Stomach (tissue), 9 donors: ENCODE measurements around the gene CEP250. TPM values are rescaled to one million over a fixed set of nuclear protein-coding genes. Genes with fewer than 3 reads are reported as not detected.

Experiments
- DNase-seq, 2 donors: peaks; one replicate each; pipeline versions ENCODE4 v3.0.0 to v3.0.0-alpha.2; 2013 to 2019
- H3K27ac ChIP-seq, 5 donors: fragments of 200-600 bp in 4 of 5; sonication (generic) in 4 of 5; one replicate each; pipeline ENCODE4 v1.5.1; 2013 to 2019; ENCODE audit warnings: mild to moderate bottlenecking in 1 of 5, moderate library complexity in 1 of 5
- H3K27me3 ChIP-seq, 3 donors: fragments of 200-600 bp; sonication (generic); one replicate each; pipeline ENCODE4 v1.5.1; 2017 to 2019; ENCODE audit warnings: mixed run types in 1 of 3
- H3K36me3 ChIP-seq, 4 donors: fragments of 200-600 bp; sonication (generic); 1 replicate in 3 of 4; 2 replicates in 1 of 4; pipeline ENCODE4 v1.5.1; 2016 to 2019
- H3K4me1 ChIP-seq, 4 donors: fragments of 200-600 bp; sonication (generic); one replicate each; pipeline ENCODE4 v1.5.1; 2016 to 2019
- H3K4me3 ChIP-seq, 4 donors: fragments of 200-600 bp; sonication (generic) in 3 of 4; one replicate each; pipeline ENCODE4 v1.5.1; 2016 to 2019; ENCODE audit warnings: mild to moderate bottlenecking in 1 of 4
- H3K9me3 ChIP-seq, 4 donors: fragments of 200-600 bp; sonication (generic); one replicate each; pipeline ENCODE4 v1.5.1; 2016 to 2019
- CTCF ChIP-seq, 7 experiments: fragments of 450-650 bp in 4 of 7; fragments of 200-600 bp in 3 of 7; sonication (generic) in 3 of 7; IDR thresholded peaks; one replicate each; pipeline ENCODE4 v1.5.1; 2016 to 2019; ENCODE audit warnings: antibody characterized with exemption in 7 of 7, control low read depth in 2 of 7, mild to moderate bottlenecking in 1 of 7
- EP300 ChIP-seq: sonication (generic); formaldehyde crosslinking; IDR thresholded peaks from one replicate; pipeline ENCODE4 v1.6.1; 2017; ENCODE audit warnings: antibody characterized with exemption
- POLR2A ChIP-seq, 4 donors: fragments of 450-650 bp; IDR thresholded peaks; one replicate each; pipeline ENCODE4 v1.6.1; 2016; ENCODE audit warnings: antibody characterized with exemption in 4 of 4, control low read depth in 2 of 4, mild to moderate bottlenecking in 1 of 4, moderate library complexity in 1 of 4
- POLR2AphosphoS5 ChIP-seq, 3 donors: sonication (generic); formaldehyde crosslinking; IDR thresholded peaks; one replicate each; pipeline ENCODE4 v1.6.1; 2016; ENCODE audit warnings: antibody characterized with exemption in 3 of 3
- WGBS, 5 donors: extraction: QIAGEN DNeasy Blood & Tissue Kit in 3 of 5; methylation state at CpG; one replicate each; pipeline versions ENCODE4 v1.1.5 to v1.1.7; 2013 to 2018; 5-methylcytosine and 5-hydroxymethylcytosine counted together
- intact Hi-C: fragments of 100-400 bp; cut with DNase I; formaldehyde crosslinking; loops from one replicate; pipeline ENCODE4 v1.15.1; 2023; ENCODE audit warnings: low total_unique reads
- polyA plus RNA-seq, 3 donors: library from polyadenylated mRNA; stranded (reverse); fragments of 200-250 nt; gene quantifications; one replicate each; pipeline ENCODE4 v1.2.3, GENCODE V29; 2013
- total RNA-seq, 5 donors: library from RNA; depleted of rRNA; stranded (reverse); fragments of >200 nt; gene quantifications; one replicate each; pipeline versions ENCODE4 v1.1.0 to v1.2.3, GENCODE V29; 2014 to 2016
- donor health status: healthy with polysubstance abuse.
- donor health status: Bipolar disorder and iron deficiency.
- donor health status: healthy.

Gene CEP250
- total and polyA plus RNA-seq, 8 donors: 2.9 to 51.3 (median 6.9) TPM

GRCh38 chr20:35432430-35432735 is 23.0 kb upstream of the CEP250 start:
- Histone ChIP-seq H3K27ac (no peak overlapping the region), H3K9me3 (no peaks in the 10 kb centered on the region), H3K4me1 (peaks cover 0 to 5% (median 1%) of the 10 kb centered on the region in 4 donors), H3K36me3 (no peaks in the 10 kb centered on the region), H3K27me3 (no peaks in the 10 kb centered on the region), H3K4me3 (no peak overlapping the region)
- WGBS, 5 donors: 41 to 65% (median 48%) methylated on average over 1 of the region's 1 CpG
- no peak for DNase-seq
- intact Hi-C loops: no loop called here
- no peak for TF ChIP-seq POLR2A (IDR thresholded peaks at IDR 0.05)
- no peak for TF ChIP-seq CTCF (IDR thresholded peaks at IDR 0.05)
- no peak for TF ChIP-seq POLR2AphosphoS5 (IDR thresholded peaks at IDR 0.05)
- no peak for TF ChIP-seq EP300

- no peak for DNase-seq
- TF ChIP-seq CTCF (IDR thresholded peaks at IDR 0.05) (no peak), POLR2A (IDR thresholded peaks at IDR 0.05) (no peak), POLR2AphosphoS5 (IDR thresholded peaks at IDR 0.05) (no peak), EP300 (no peak)
- Histone ChIP-seq H3K4me1 (peaks cover 5 to 14% (median 9%) of the 10 kb centered on the region in 4 donors), H3K9me3 (no peaks in the 10 kb centered on the region), H3K4me3 (no peak overlapping the region), H3K27me3 (no peaks in the 10 kb centered on the region), H3K27ac (no peak overlapping the region), H3K36me3 (no peaks in the 10 kb centered on the region)
- 78 to 93% (median 82%) methylated on average over 1 to 2 of the region's 2 CpGs for WGBS, 5 donors
- intact Hi-C loops: no loop called here
Measured at GRCh38 chr20:35433337-35433736, 22.1 kb upstream of the CEP250 start.

- no peak for TF ChIP-seq EP300
- no peak for TF ChIP-seq CTCF (IDR thresholded peaks at IDR 0.05)
- TF ChIP-seq POLR2A (IDR thresholded peaks at IDR 0.05): no peak
- TF ChIP-seq POLR2AphosphoS5 (IDR thresholded peaks at IDR 0.05): no peak
- no peaks in the 10 kb centered on the region for H3K9me3 ChIP-seq
- no peaks in the 10 kb centered on the region for H3K27me3 ChIP-seq
- intact Hi-C loops: loop anchor here (5.0 kb wide), 1 partner anchor 132 kb away; no protein-coding TSS in a partner anchor
- DNase-seq: peak in 1 of 2 donors; percentile 46
- 81 to 88% (median 83%) methylated on average over 28 to 53 of the region's 53 CpGs for WGBS, 5 donors
- no peak overlapping the region for H3K4me3 ChIP-seq
- H3K27ac ChIP-seq: no peak overlapping the region
- no peaks in the 10 kb centered on the region for H3K36me3 ChIP-seq
- H3K4me1 ChIP-seq: peaks cover 13 to 25% (median 17%) of the 10 kb centered on the region in 4 donors
Measured at GRCh38 chr20:35434085-35435005, 21.1 kb upstream of the CEP250 start.

GRCh38 chr20:35436177-35436573 is 19.2 kb upstream of the CEP250 start:
- H3K9me3 ChIP-seq: no peaks in the 10 kb centered on the region
- intact Hi-C loops: loop anchor here (5.0 kb wide), 1 partner anchor 134 kb away; no protein-coding TSS in a partner anchor
- no peak overlapping the region for H3K27ac ChIP-seq
- no peak overlapping the region for H3K4me3 ChIP-seq
- TF ChIP-seq EP300: no peak
- no peak for TF ChIP-seq POLR2AphosphoS5 (IDR thresholded peaks at IDR 0.05)
- no peak for TF ChIP-seq POLR2A (IDR thresholded peaks at IDR 0.05)
- no peak for TF ChIP-seq CTCF (IDR thresholded peaks at IDR 0.05)
- WGBS, 5 donors: 73 to 92% (median 78%) methylated on average over 3 to 4 of the region's 4 CpGs
- H3K27me3 ChIP-seq: no peaks in the 10 kb centered on the region
- H3K36me3 ChIP-seq: no peaks in the 10 kb centered on the region
- no peak for DNase-seq
- H3K4me1 ChIP-seq: peaks cover 13 to 27% (median 18%) of the 10 kb centered on the region in 4 donors
